Muscle layer of colon (tissue), 2 donors: Measurements from ENCODE around the gene MNAT1.

Source experiments
- H3K27ac ChIP-seq: one replicate; pipeline ENCODE4 v1.7.0; 2013; ENCODE audit warnings: low read depth, mild to moderate bottlenecking, low read length, moderate library complexity
- H3K27me3 ChIP-seq, 2 donors: one replicate each; pipeline ENCODE4 v1.7.0; 2013; ENCODE audit warnings: low read length in 2 of 2, mild to moderate bottlenecking in 2 of 2; ENCODE audit not compliant: insufficient read depth in 2 of 2, control insufficient read depth in 1 of 2
- H3K36me3 ChIP-seq: one replicate; pipeline ENCODE4 v1.7.0; 2013; ENCODE audit warnings: mild to moderate bottlenecking, low read length; ENCODE audit not compliant: insufficient read depth
- H3K4me1 ChIP-seq: one replicate; pipeline ENCODE4 v1.7.0; 2013; ENCODE audit warnings: mild to moderate bottlenecking, low read length; ENCODE audit not compliant: insufficient read depth
- H3K4me3 ChIP-seq, 2 donors: one replicate each; pipeline ENCODE4 v1.7.0; 2013; ENCODE audit warnings: low read length in 2 of 2, low read depth in 1 of 2, mild to moderate bottlenecking in 1 of 2, moderate library complexity in 1 of 2
- H3K9ac ChIP-seq: one replicate; pipeline ENCODE4 v1.7.0; 2013; ENCODE audit warnings: low read length
- H3K9me3 ChIP-seq: one replicate; pipeline ENCODE4 v1.7.0; 2013; ENCODE audit warnings: mild to moderate bottlenecking, low read length
- donor health status: abdominal sarcoma.
- donor health status: Adenocarcinoma of cecum.

Gene MNAT1

DNA sequence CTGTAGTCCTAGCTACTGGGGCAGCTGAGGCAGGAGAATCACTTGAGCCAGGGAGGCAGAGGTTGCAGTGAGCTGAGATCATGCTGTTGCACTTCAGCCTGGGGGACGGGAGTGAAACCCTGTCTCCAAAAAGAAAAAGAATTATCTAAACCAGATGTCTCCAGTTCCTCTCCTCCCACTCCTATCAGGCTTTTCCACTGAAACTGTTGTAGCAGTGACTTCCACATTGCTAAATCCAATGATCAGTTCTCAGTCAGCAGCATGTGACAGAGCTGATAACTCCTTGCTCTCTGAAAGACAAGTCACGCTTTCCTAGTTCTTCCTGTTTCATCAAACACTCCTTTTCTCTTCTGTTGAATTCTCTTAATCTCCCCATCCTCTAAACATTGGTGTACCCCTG lies 255.0 kb downstream of the MNAT1 start:
- no peaks in the 10 kb centered on the region for H3K9me3 ChIP-seq
- no peak overlapping the region for H3K4me3 ChIP-seq
- H3K27me3 ChIP-seq, result no peaks in the 10 kb centered on the region
- no peaks in the 10 kb centered on the region for H3K4me1 ChIP-seq
- H3K27ac ChIP-seq, result no peak overlapping the region
- peaks cover 35% of the 10 kb centered on the region for H3K36me3 ChIP-seq
- no peak overlapping the region for H3K9ac ChIP-seq

DNA sequence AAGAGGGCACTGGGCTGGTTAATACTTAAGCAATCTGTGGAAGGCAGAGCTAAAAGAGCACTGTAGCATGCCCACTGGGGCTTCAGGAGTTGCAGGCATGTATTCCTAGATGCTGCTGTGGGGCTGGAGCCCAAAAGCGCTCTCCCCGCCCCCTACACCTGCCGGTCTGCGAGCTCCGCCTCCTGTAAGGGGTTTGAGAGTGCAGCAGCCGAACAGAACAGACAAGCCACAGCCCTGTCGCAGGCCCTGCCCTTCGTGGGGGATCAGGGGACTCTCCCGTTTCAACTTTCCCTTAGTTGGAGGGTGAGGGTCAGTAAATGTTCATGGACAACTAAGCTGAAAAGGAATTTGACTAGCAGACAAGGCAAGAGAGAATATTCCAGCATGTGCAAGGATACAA lies 264.1 kb downstream of the MNAT1 start:
- Histone ChIP-seq H3K36me3 (no peaks in the 10 kb centered on the region), H3K27me3 (no peaks in the 10 kb centered on the region), H3K9me3 (no peaks in the 10 kb centered on the region), H3K27ac (no peak overlapping the region), H3K4me3 (no peak overlapping the region), H3K4me1 (no peaks in the 10 kb centered on the region), H3K9ac (no peak overlapping the region)

GRCh38 chr14:60999536-60999935 lies 265.0 kb downstream of the MNAT1 start:
- H3K27ac ChIP-seq, result no peak overlapping the region
- no peaks in the 10 kb centered on the region for H3K27me3 ChIP-seq
- no peaks in the 10 kb centered on the region for H3K4me1 ChIP-seq
- no peak overlapping the region for H3K9ac ChIP-seq
- no peak overlapping the region for H3K4me3 ChIP-seq
- no peaks in the 10 kb centered on the region for H3K36me3 ChIP-seq
- H3K9me3 ChIP-seq, result no peaks in the 10 kb centered on the region

DNA sequence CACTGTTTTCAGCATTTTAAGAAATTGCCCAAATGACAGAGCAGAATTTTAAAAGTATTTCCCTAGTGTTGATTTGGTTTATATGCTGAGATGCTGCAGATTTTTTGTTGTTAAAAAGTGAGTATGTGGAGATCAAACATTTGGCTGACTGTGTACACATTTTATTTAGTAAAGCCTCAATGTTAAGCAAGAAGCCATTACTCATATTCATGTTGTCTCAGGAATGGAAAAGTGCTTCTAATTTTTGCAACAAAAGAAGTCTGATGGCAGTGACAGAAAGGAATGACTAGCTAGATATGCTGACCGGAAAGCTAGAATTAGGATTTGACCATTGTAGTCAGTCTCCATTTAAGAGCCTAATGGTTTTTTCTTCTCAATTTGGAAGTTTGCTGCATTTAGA lies 269.0 kb downstream of the MNAT1 start:
- Histone ChIP-seq H3K9me3 (no peaks in the 10 kb centered on the region), H3K27me3 (no peaks in the 10 kb centered on the region), H3K36me3 (no peaks in the 10 kb centered on the region), H3K4me1 (no peaks in the 10 kb centered on the region), H3K27ac (no peak overlapping the region), H3K9ac (no peak overlapping the region), H3K4me3 (no peak overlapping the region)

DNA sequence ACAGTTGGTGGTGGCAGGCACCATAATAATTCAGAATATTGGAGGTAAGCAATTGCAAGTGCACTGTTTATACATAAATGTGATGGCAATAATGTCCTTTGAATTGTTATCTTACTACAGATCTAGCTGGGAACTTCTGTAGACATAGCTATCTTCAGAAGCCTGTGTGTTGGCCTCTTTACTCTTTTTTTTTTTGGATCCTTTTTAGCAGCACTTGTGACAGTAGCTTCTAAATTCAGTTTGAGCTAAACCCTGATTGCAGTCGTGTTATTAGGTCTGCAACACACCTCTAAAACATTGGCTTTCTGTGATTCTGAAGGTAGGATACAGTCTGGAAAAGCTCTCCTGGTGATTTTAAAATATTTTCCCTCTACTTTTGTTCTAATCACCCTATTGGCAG lies 285.0 kb downstream of the MNAT1 start:
- H3K4me1 ChIP-seq, result no peaks in the 10 kb centered on the region
- H3K4me3 ChIP-seq, result no peak overlapping the region
- H3K27ac ChIP-seq, result no peak overlapping the region
- no peaks in the 10 kb centered on the region for H3K9me3 ChIP-seq
- H3K9ac ChIP-seq, result no peak overlapping the region
- no peaks in the 10 kb centered on the region for H3K27me3 ChIP-seq
- no peaks in the 10 kb centered on the region for H3K36me3 ChIP-seq
